RWPE2 (cell line): ENCODE measurements around the gene PIK3CG.
"Not testable (repeated sequence)": the region's sequence is repeated elsewhere in the genome, so short reads cannot be mapped to it uniquely, and the experiment has no call there.

Experiments
- ATAC-seq: fragments of 200-7000 bp; cut with Tn5 transposase; 3 replicates; pipeline ENCODE4 v1.9.1; 2021; ENCODE audit warnings: low read depth
- DNase-seq: peaks from one replicate; pipeline ENCODE4 v3.0.0-alpha.2; 2020; ENCODE audit warnings: low spot score
- H3K27ac ChIP-seq: fragments of 450-650 bp; 2 replicates; pipeline ENCODE4 v1.5.1; 2017; ENCODE audit warnings: mild to moderate bottlenecking; ENCODE audit not compliant: poor library complexity, severe bottlenecking
- H3K27me3 ChIP-seq: fragments of 250-450 bp; sonication (Bioruptor Pico); 2 replicates; pipeline ENCODE4 v1.5.1; 2021; ENCODE audit warnings: mild to moderate bottlenecking, moderate library complexity; ENCODE audit not compliant: insufficient read depth, poor library complexity, severe bottlenecking
- H3K36me3 ChIP-seq: fragments of 250-450 bp; sonication (Bioruptor Pico); 2 replicates; pipeline ENCODE4 v1.5.1; 2020; ENCODE audit warnings: low read depth, mild to moderate bottlenecking, moderate library complexity
- H3K4me1 ChIP-seq: fragments of 250-450 bp; sonication (Bioruptor Pico); 2 replicates; pipeline ENCODE4 v1.5.1; 2021; ENCODE audit warnings: mild to moderate bottlenecking, moderate library complexity; ENCODE audit not compliant: insufficient read depth, poor library complexity, severe bottlenecking
- H3K4me3 ChIP-seq: fragments of 250-450 bp; sonication (Bioruptor Pico); 2 replicates; pipeline ENCODE4 v1.5.1; 2021; ENCODE audit warnings: mild to moderate bottlenecking, moderate library complexity; ENCODE audit not compliant: severe bottlenecking
- H3K9me3 ChIP-seq: fragments of 250-450 bp; sonication (Bioruptor Pico); 2 replicates; pipeline ENCODE4 v1.5.1; 2021; ENCODE audit warnings: mild to moderate bottlenecking, moderate library complexity; ENCODE audit not compliant: severe bottlenecking
- CTCF ChIP-seq: fragments of 450-650 bp; IDR thresholded peaks from one replicate; pipeline ENCODE4 v1.5.1; 2017; ENCODE audit warnings: mild to moderate bottlenecking, moderate library complexity; ENCODE audit not compliant: poor library complexity, severe bottlenecking

The PIK3CG gene

GRCh38 chr7:106893591-106893990 lies 28.5 kb downstream of the PIK3CG start:
- Histone ChIP-seq H3K27me3 (no peaks in the 10 kb centered on the region), H3K36me3 (no peaks in the 10 kb centered on the region), H3K4me3 (no peak overlapping the region), H3K9me3 (no peaks in the 10 kb centered on the region), H3K27ac (no peak overlapping the region), H3K4me1 (no peaks in the 10 kb centered on the region)
- TF ChIP-seq CTCF = no peak
- peak; percentile 79 for ATAC-seq
- no peak for DNase-seq

- H3K9me3 ChIP-seq = no peaks in the 10 kb centered on the region
- ATAC-seq = no peak
- no peaks in the 10 kb centered on the region for H3K36me3 ChIP-seq
- no peak for DNase-seq
- no peak overlapping the region for H3K27ac ChIP-seq
- TF ChIP-seq CTCF = no peak
- no peaks in the 10 kb centered on the region for H3K4me1 ChIP-seq
- H3K27me3 ChIP-seq = no peaks in the 10 kb centered on the region
- no peak overlapping the region for H3K4me3 ChIP-seq
These were observed 30.3 kb downstream of the PIK3CG start for GRCh38 chr7:106895246-106895864.

GRCh38 chr7:106896231-106896630 lies 31.1 kb downstream of the PIK3CG start:
- ATAC-seq (no peak), DNase-seq (no peak)
- Histone ChIP-seq H3K27me3 (no peaks in the 10 kb centered on the region), H3K9me3 (no peaks in the 10 kb centered on the region), H3K4me3 (no peak overlapping the region), H3K4me1 (no peaks in the 10 kb centered on the region), H3K36me3 (no peaks in the 10 kb centered on the region), H3K27ac (no peak overlapping the region)
- no peak for TF ChIP-seq CTCF

- H3K27me3 ChIP-seq, H3K36me3 ChIP-seq, H3K4me3 ChIP-seq, H3K4me1 ChIP-seq, H3K27ac ChIP-seq, DNase-seq, H3K9me3 ChIP-seq, ATAC-seq: not testable (repeated sequence)
These were observed 32.5 kb downstream of the PIK3CG start for GRCh38 chr7:106897553-106897952.

GRCh38 chr7:106898967-106899366 lies 33.9 kb downstream of the PIK3CG start:
- ATAC-seq, H3K9me3 ChIP-seq, DNase-seq: not testable (repeated sequence)

GRCh38 chr7:106901828-106902441 lies 36.9 kb downstream of the PIK3CG start:
- no peak for DNase-seq
- TF ChIP-seq CTCF = no peak
- no peak for ATAC-seq

More at GRCh38 chr7:106898967-106899366, 33.9 kb downstream of the PIK3CG start:
- H3K27me3 ChIP-seq, H3K4me1 ChIP-seq, H3K4me3 ChIP-seq, H3K36me3 ChIP-seq, H3K27ac ChIP-seq: not testable (repeated sequence)

More at GRCh38 chr7:106901828-106902441, 36.9 kb downstream of the PIK3CG start:
- no peak overlapping the region for H3K27ac ChIP-seq
- peaks cover 3% of the 10 kb centered on the region for H3K27me3 ChIP-seq
- no peaks in the 10 kb centered on the region for H3K4me1 ChIP-seq
- no peaks in the 10 kb centered on the region for H3K9me3 ChIP-seq
- no peak overlapping the region for H3K4me3 ChIP-seq
- H3K36me3 ChIP-seq = no peaks in the 10 kb centered on the region
